ENCODE results near the gene EMP2.
A peak's percentile ranks its signal among the peaks of the same experiment; 100 is the strongest.
"Not testable (repeated sequence)": the region's sequence is repeated elsewhere in the genome, so short reads cannot be mapped to it uniquely, and the experiment has no call there.

The EMP2 gene

GRCh38 chr16:10551881-10552280 lies 28.5 kb downstream of the EMP2 start:
- DNase-seq, result no peak

- DNase-seq, result no peak
Observed at GRCh38 chr16:10548404-10548803, 32.0 kb downstream of the EMP2 start.

- no peak for DNase-seq
Observed at GRCh38 chr16:10547708-10548107, 32.7 kb downstream of the EMP2 start.

GRCh38 chr16:10543231-10543977 lies 37.0 kb downstream of the EMP2 start:
- DNase-seq, result no peak

- DNase-seq, result no peak
Observed at GRCh38 chr16:10541366-10541765, 39.0 kb downstream of the EMP2 start.

GRCh38 chr16:10539793-10540192 lies 40.6 kb downstream of the EMP2 start:
- no peak for DNase-seq

- DNase-seq, result no peak
Observed at GRCh38 chr16:10539236-10539635, 41.2 kb downstream of the EMP2 start.

GRCh38 chr16:10538583-10538982 lies 41.8 kb downstream of the EMP2 start:
- no peak for DNase-seq

- DNase-seq, result no peak
Observed at GRCh38 chr16:10537946-10538345, 42.5 kb downstream of the EMP2 start.

- DNase-seq, result no peak
Observed at GRCh38 chr16:10536814-10537389, 43.5 kb downstream of the EMP2 start.

GRCh38 chr16:10536328-10536727 lies 44.1 kb downstream of the EMP2 start:
- not testable (repeated sequence) for DNase-seq

GRCh38 chr16:10535461-10535860 lies 44.9 kb downstream of the EMP2 start:
- no peak for DNase-seq

GRCh38 chr16:10534748-10535147 lies 45.6 kb downstream of the EMP2 start:
- no peak for DNase-seq

GRCh38 chr16:10533612-10534011 lies 46.8 kb downstream of the EMP2 start:
- DNase-seq, result not testable (repeated sequence)

GRCh38 chr16:10531582-10531981 lies 48.8 kb downstream of the EMP2 start:
- DNase-seq, result no peak

- DNase-seq, result no peak
Observed at GRCh38 chr16:10530685-10531084, 49.7 kb downstream of the EMP2 start.

- DNase-seq, result no peak
Observed at GRCh38 chr16:10529895-10530669, 50.3 kb downstream of the EMP2 start.

GRCh38 chr16:10528635-10529034 lies 51.8 kb downstream of the EMP2 start:
- DNase-seq, result no peak

- no peak for DNase-seq
Observed at GRCh38 chr16:10526962-10527361, 53.4 kb downstream of the EMP2 start.

GRCh38 chr16:10525214-10525825 lies 55.1 kb downstream of the EMP2 start:
- no peak for DNase-seq

GRCh38 chr16:10522966-10523365 lies 57.4 kb downstream of the EMP2 start:
- DNase-seq, result no peak

- peak; percentile 63 for DNase-seq
Observed at GRCh38 chr16:10521681-10522274, 58.6 kb downstream of the EMP2 start.
